Measurements from ENCODE around the gene GALNT2. TPM values are rescaled to one million over a fixed set of nuclear protein-coding genes. Genes with fewer than 3 reads are reported as not detected.

GALNT2 gene
- total RNA-seq, 1 donor from 2014 or later: 58.0 TPM

DNA sequence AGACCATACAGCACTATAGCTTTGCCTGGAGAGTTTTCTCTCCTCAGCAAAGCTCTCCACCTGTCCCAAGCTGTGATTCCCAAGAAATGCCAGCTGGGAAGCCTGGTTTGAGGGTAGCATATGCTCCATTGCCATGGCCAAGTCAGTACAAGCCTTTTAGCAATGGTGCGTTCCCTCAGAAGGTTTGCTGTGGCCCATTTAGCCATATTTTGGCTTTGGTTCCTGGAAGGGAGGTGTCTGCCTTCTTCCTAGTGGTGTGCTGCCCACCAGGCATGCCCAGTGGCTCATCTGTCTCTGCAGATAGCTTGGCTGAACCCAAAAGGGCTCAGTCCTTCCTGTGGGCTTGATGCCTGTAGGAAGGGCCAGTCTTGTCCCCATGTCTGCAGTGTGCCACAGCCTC lies 32.4 kb downstream of the GALNT2 start:
- H3K4me3 Mint-ChIP-seq: no peak overlapping the region
- no peaks in the 10 kb centered on the region for H3K9me3 Mint-ChIP-seq
- H3K4me1 Mint-ChIP-seq: peaks cover 24% of the 10 kb centered on the region
- no peak overlapping the region for H3K27ac Mint-ChIP-seq (ENCODE audit: unreplicated experiment)
- DNase-seq (ENCODE audit: low read depth, low spot score): no peak
- peaks cover 5% of the 10 kb centered on the region for H3K36me3 Mint-ChIP-seq (ENCODE audit: low read depth)
- H3K27me3 Mint-ChIP-seq (ENCODE audit: low read depth): no peaks in the 10 kb centered on the region
- no peak for TF ChIP-seq CTCF (conservative IDR thresholded peaks at IDR 0.05)

DNA sequence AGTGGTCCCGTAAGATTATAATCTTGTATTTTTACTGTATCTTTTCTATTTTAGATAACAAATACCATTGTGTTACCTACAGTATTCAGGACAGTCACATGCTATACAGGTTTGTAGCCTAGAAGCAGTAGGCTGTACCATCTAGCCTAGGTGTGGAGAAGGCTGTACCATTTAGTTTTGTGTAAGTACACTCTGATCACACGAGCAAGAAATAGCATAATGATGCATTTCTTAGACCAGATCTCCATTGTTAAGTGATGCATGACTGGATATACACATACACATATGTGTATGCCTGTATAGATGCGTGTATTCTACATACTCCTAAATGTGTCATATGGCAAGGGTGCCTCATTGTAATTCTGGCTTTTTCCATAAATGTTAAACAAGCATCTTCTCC lies 33.9 kb downstream of the GALNT2 start:
- Mint-ChIP-seq H3K4me1 (peaks cover 34% of the 10 kb centered on the region), H3K27me3 (ENCODE audit: low read depth) (no peaks in the 10 kb centered on the region), H3K9me3 (no peaks in the 10 kb centered on the region), H3K36me3 (ENCODE audit: low read depth) (peaks cover 5% of the 10 kb centered on the region), H3K27ac (ENCODE audit: unreplicated experiment) (no peak overlapping the region), H3K4me3 (no peak overlapping the region)
- TF ChIP-seq CTCF (conservative IDR thresholded peaks at IDR 0.05): no peak
- DNase-seq (ENCODE audit: low read depth, low spot score): no peak

GRCh38 chr1:230101556-230101955 lies 34.5 kb downstream of the GALNT2 start:
- no peak for DNase-seq (ENCODE audit: low read depth, low spot score)
- Mint-ChIP-seq H3K36me3 (ENCODE audit: low read depth) (peaks cover 5% of the 10 kb centered on the region), H3K27ac (ENCODE audit: unreplicated experiment) (no peak overlapping the region)

GRCh38 chr1:230102046-230102445 lies 35.0 kb downstream of the GALNT2 start:
- no peak for TF ChIP-seq CTCF (conservative IDR thresholded peaks at IDR 0.05)
- Mint-ChIP-seq H3K36me3 (ENCODE audit: low read depth) (peaks cover 5% of the 10 kb centered on the region), H3K4me3 (no peak overlapping the region), H3K27me3 (ENCODE audit: low read depth) (no peaks in the 10 kb centered on the region), H3K4me1 (peaks cover 27% of the 10 kb centered on the region), H3K9me3 (no peaks in the 10 kb centered on the region), H3K27ac (ENCODE audit: unreplicated experiment) (no peak overlapping the region)
- DNase-seq (ENCODE audit: low read depth, low spot score): no peak

More at GRCh38 chr1:230101556-230101955, 34.5 kb downstream of the GALNT2 start:
- no peak for TF ChIP-seq CTCF (conservative IDR thresholded peaks at IDR 0.05)
- Mint-ChIP-seq H3K4me1 (peaks cover 31% of the 10 kb centered on the region), H3K4me3 (no peak overlapping the region), H3K9me3 (no peaks in the 10 kb centered on the region), H3K27me3 (ENCODE audit: low read depth) (no peaks in the 10 kb centered on the region)

DNA sequence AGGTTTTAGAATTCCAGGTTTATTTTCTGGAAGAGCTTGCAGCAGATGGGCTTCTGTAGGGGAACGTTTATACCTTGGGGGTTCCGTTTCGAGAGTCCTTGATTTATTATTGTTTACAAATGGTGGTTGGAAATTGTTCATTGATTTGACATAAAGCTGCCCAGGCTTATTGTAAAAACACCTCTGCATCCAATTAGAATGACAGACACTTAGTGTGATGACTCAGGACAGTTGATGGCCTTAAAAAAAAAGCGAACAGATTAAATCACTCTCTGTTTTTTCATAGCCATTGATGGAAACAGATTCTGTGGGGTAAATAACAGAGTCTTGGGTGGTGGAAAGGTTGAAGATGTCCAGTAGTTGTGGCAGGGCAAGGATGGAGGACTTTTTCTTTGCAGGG lies 35.4 kb downstream of the GALNT2 start:
- TF ChIP-seq CTCF (conservative IDR thresholded peaks at IDR 0.05): no peak
- no peaks in the 10 kb centered on the region for H3K9me3 Mint-ChIP-seq
- H3K36me3 Mint-ChIP-seq (ENCODE audit: low read depth): peaks cover under 1% of the 10 kb centered on the region
- no peak overlapping the region for H3K4me3 Mint-ChIP-seq
- no peak for DNase-seq (ENCODE audit: low read depth, low spot score)
- peaks cover 27% of the 10 kb centered on the region for H3K4me1 Mint-ChIP-seq
- H3K27me3 Mint-ChIP-seq (ENCODE audit: low read depth): no peaks in the 10 kb centered on the region
- no peak overlapping the region for H3K27ac Mint-ChIP-seq (ENCODE audit: unreplicated experiment)

Measured in neural crest cell (in vitro differentiated cells).